Lower lobe of right lung (tissue), 2 donors: ENCODE data around the gene AK2. TPM values are rescaled to one million over a fixed set of nuclear protein-coding genes. Genes with fewer than 3 reads are reported as not detected.

Source experiments
- ATAC-seq, 2 donors: fragments of 200-7000 bp; cut with Tn5 transposase; one replicate each; pipeline ENCODE4 v1.9.1; 2020 to 2022; ENCODE audit warnings: mild to moderate bottlenecking in 2 of 2, moderate library complexity in 2 of 2
- DNase-seq: peaks from one replicate; pipeline ENCODE4 v3.0.0-alpha.2; 2020
- H3K27ac ChIP-seq: fragments of 200-600 bp; one replicate; pipeline ENCODE4 v1.8.0; 2022
- H3K27me3 ChIP-seq: fragments of 200-600 bp; one replicate; pipeline ENCODE4 v1.8.0; 2022; ENCODE audit warnings: low read depth
- H3K36me3 ChIP-seq: fragments of 200-600 bp; one replicate; pipeline ENCODE4 v1.8.0; 2022; ENCODE audit warnings: mild to moderate bottlenecking
- H3K4me1 ChIP-seq: fragments of 200-600 bp; one replicate; pipeline ENCODE4 v1.8.0; 2022
- H3K4me3 ChIP-seq: fragments of 200-600 bp; one replicate; pipeline ENCODE4 v1.8.0; 2022; ENCODE audit warnings: mild to moderate bottlenecking
- H3K9me3 ChIP-seq: fragments of 200-600 bp; one replicate; pipeline ENCODE4 v1.8.0; 2022
- CTCF ChIP-seq: fragments of 200-600 bp; IDR thresholded peaks from one replicate; pipeline ENCODE4 v1.8.0; 2022; ENCODE audit warnings: antibody characterized with exemption, mild to moderate bottlenecking
- intact Hi-C: fragments of 100-400 bp; cut with DNase I; formaldehyde crosslinking; loops from one replicate; pipeline ENCODE4 v1.11.0; 2022
- total RNA-seq: library from RNA; stranded (reverse); fragmentation: NEBNext Ultra II Directional; extraction: Animal tissue kit (Norgen Biotek cat#: 25700); gene quantifications from one replicate; pipeline ENCODE4 v1.2.1, GENCODE V29; 2021
- donor health status: DM: no; HTN: yes; CAD: no; lungs with severe emphysema.

AK2 gene
- total RNA-seq, 1 donor from 2014 or later: 103 TPM

GRCh38 chr1:33043267-33044092 lies 6.8 kb upstream of the AK2 start:
- no peak for TF ChIP-seq CTCF
- H3K27me3 ChIP-seq: no peaks in the 10 kb centered on the region
- H3K4me3 ChIP-seq: no peak overlapping the region
- no peak for ATAC-seq
- H3K36me3 ChIP-seq: no peaks in the 10 kb centered on the region
- no peak for DNase-seq
- no peaks in the 10 kb centered on the region for H3K9me3 ChIP-seq
- H3K4me1 ChIP-seq: peaks cover 7% of the 10 kb centered on the region
- H3K27ac ChIP-seq: no peak overlapping the region
- intact Hi-C loops: no loop called here

- ATAC-seq (no peak), DNase-seq (no peak)
- H3K9me3 ChIP-seq: no peaks in the 10 kb centered on the region
- no peak overlapping the region for H3K27ac ChIP-seq
- no peaks in the 10 kb centered on the region for H3K27me3 ChIP-seq
- intact Hi-C loops: no loop called here
- H3K4me1 ChIP-seq: peaks cover 7% of the 10 kb centered on the region
- H3K36me3 ChIP-seq: no peaks in the 10 kb centered on the region
- no peak overlapping the region for H3K4me3 ChIP-seq
- no peak for TF ChIP-seq CTCF
These were observed 6.1 kb upstream of the AK2 start for GRCh38 chr1:33042831-33043230.

- Histone ChIP-seq H3K4me3 (no peak overlapping the region), H3K9me3 (no peaks in the 10 kb centered on the region), H3K36me3 (no peaks in the 10 kb centered on the region), H3K27ac (no peak overlapping the region), H3K27me3 (no peaks in the 10 kb centered on the region), H3K4me1 (peaks cover 12% of the 10 kb centered on the region)
- intact Hi-C loops: no loop called here
- DNase-seq: no peak
- ATAC-seq: no peak
- TF ChIP-seq CTCF: no peak
These were observed 4.3 kb upstream of the AK2 start for GRCh38 chr1:33041026-33041425.

GRCh38 chr1:33039840-33040239 lies 3.2 kb upstream of the AK2 start:
- TF ChIP-seq CTCF: no peak
- ATAC-seq: no peak
- Histone ChIP-seq H3K4me3 (no peak overlapping the region), H3K36me3 (peaks cover under 1% of the 10 kb centered on the region), H3K9me3 (no peaks in the 10 kb centered on the region), H3K27ac (no peak overlapping the region), H3K4me1 (peaks cover 18% of the 10 kb centered on the region), H3K27me3 (no peaks in the 10 kb centered on the region)
- intact Hi-C loops: no loop called here
- DNase-seq: peak; percentile 55

GRCh38 chr1:33036051-33036525 lies 595 bp downstream of the AK2 start:
- intact Hi-C loops: no loop called here
- Histone ChIP-seq H3K9me3 (no peaks in the 10 kb centered on the region), H3K27ac (peak overlapping the region; percentile 87), H3K36me3 (peaks cover 5% of the 10 kb centered on the region), H3K4me3 (peak overlapping the region; percentile 84), H3K4me1 (peaks cover 37% of the 10 kb centered on the region), H3K27me3 (no peaks in the 10 kb centered on the region)
- DNase-seq (no peak), ATAC-seq (peak; percentile 5 to 13)
- TF ChIP-seq CTCF: no peak
